Astrocyte (in vitro differentiated cells and primary cell): ENCODE results near the gene ABHD17C. TPM values are rescaled to one million over a fixed set of nuclear protein-coding genes. Genes with fewer than 3 reads are reported as not detected.

Source experiments
- DNase-seq: peaks from one replicate; pipeline ENCODE4 v3.0.0-alpha.2; 2010; ENCODE audit warnings: low read depth
- FAIRE-seq: peaks from 2 replicates; lab custom pipeline; 2011; peaks lifted over from hg19 to GRCh38; lab: Jason Lieb, UNC
- H2AFZ ChIP-seq: 2 replicates; pipeline ENCODE4 v1.6.0; 2012; ENCODE audit warnings: low read depth, low read length, inconsistent platforms
- H3K27ac ChIP-seq: 2 replicates; pipeline ENCODE4 v1.5.1; 2011; ENCODE audit warnings: low read depth, low read length, inconsistent platforms
- H3K27me3 ChIP-seq: 2 replicates; pipeline ENCODE4 v1.6.0; 2011; ENCODE audit warnings: low read length, inconsistent platforms; ENCODE audit not compliant: insufficient read depth
- H3K36me3 ChIP-seq: 2 replicates; pipeline ENCODE4 v1.5.1; 2011; ENCODE audit warnings: low read length, inconsistent platforms; ENCODE audit not compliant: insufficient read depth
- H3K4me1 ChIP-seq: 2 replicates; pipeline ENCODE4 v1.5.1; 2011; ENCODE audit warnings: low read length, inconsistent platforms; ENCODE audit not compliant: insufficient read depth
- H3K4me2 ChIP-seq: 2 replicates; pipeline ENCODE4 v1.6.0; 2012; ENCODE audit warnings: low read length, inconsistent platforms
- H3K4me3 ChIP-seq: 2 replicates; pipeline ENCODE4 v1.5.1; 2011; ENCODE audit warnings: low read depth, mild to moderate bottlenecking, low read length, inconsistent platforms; ENCODE audit not compliant: insufficient read depth
- H3K79me2 ChIP-seq: 2 replicates; pipeline ENCODE4 v1.6.0; 2012; ENCODE audit warnings: mild to moderate bottlenecking, low read length, inconsistent platforms; ENCODE audit not compliant: insufficient read depth
- H3K9ac ChIP-seq: 2 replicates; pipeline ENCODE4 v1.6.0; 2012; ENCODE audit warnings: mild to moderate bottlenecking, low read length, inconsistent platforms
- H3K9me3 ChIP-seq: 2 replicates; pipeline ENCODE4 v1.5.1; 2012; ENCODE audit warnings: low read depth, mild to moderate bottlenecking, low read length, inconsistent platforms; ENCODE audit not compliant: insufficient read depth
- H4K20me1 ChIP-seq: 2 replicates; pipeline ENCODE4 v1.6.0; 2012; ENCODE audit warnings: low read length, inconsistent platforms; ENCODE audit not compliant: insufficient read depth
- H3K27ac Mint-ChIP-seq: one replicate; pipeline ENCODE4 v1.8.0; 2021; ENCODE audit warnings: mild to moderate bottlenecking, mixed read lengths; ENCODE audit not compliant: unreplicated experiment
- H3K27me3 Mint-ChIP-seq: one replicate; pipeline ENCODE4 v1.8.0; 2021; ENCODE audit warnings: low read depth, mixed read lengths; ENCODE audit not compliant: unreplicated experiment
- H3K36me3 Mint-ChIP-seq: one replicate; pipeline ENCODE4 v1.8.0; 2021; ENCODE audit warnings: low read depth, mixed read lengths; ENCODE audit not compliant: unreplicated experiment
- H3K4me1 Mint-ChIP-seq: one replicate; pipeline ENCODE4 v1.8.0; 2021; ENCODE audit warnings: low read depth, mixed read lengths; ENCODE audit not compliant: unreplicated experiment
- H3K4me3 Mint-ChIP-seq: one replicate; pipeline ENCODE4 v1.8.0; 2021; ENCODE audit warnings: mild to moderate bottlenecking, moderate library complexity, mixed read lengths; ENCODE audit not compliant: unreplicated experiment
- H3K9me3 Mint-ChIP-seq: one replicate; pipeline ENCODE4 v1.8.0; 2021; ENCODE audit warnings: mild to moderate bottlenecking, mixed read lengths; ENCODE audit not compliant: unreplicated experiment
- EZH2 ChIP-seq: IDR thresholded peaks from 2 replicates; pipeline ENCODE4 v1.6.1; 2012; ENCODE audit warnings: mild to moderate bottlenecking, low read length, inconsistent platforms; ENCODE audit not compliant: insufficient read depth
- total RNA-seq: library from RNA; stranded (reverse); gene quantifications from 2 replicates; pipeline ENCODE4 v1.2.1, GENCODE V29; 2021
- TF ChIP-seq, protein P1 (sequence below): IDR thresholded peaks from 2 replicates; pipeline ENCODE4 v1.5.1; 2011; ENCODE audit warnings: low read depth, mild to moderate bottlenecking, inconsistent platforms, low read length, moderate library complexity; ENCODE audit not compliant: insufficient read depth

ABHD17C gene
- total RNA-seq, 1 donor from 2014 or later: 10.2 TPM

DNA sequence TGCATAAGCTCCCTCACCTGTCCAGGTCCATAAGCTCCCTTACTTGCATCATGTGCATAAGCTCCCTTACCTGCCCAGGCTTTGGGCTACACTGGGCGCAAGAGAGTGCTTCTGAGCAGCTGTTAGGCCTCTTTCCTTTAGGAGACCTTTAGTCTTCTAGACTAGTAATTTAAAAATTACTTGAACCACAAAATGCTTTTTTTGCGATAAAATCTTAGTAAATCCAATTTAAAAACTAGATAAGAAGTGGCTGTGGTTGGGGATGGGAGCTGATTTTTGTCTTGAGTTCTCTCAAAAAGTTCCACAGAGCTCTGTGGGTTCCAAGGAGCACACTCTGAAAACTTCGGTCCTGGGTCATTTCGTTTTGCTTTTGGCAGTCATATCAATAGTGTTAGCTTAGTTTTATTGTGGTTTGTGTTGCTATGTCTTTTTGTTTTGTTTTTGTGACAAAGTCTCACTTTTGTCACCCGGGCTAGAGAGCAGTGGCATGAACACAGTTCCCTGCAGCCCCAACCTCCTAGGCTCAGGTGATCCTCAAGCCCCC is 90.8 kb downstream of the ABHD17C start:
- Histone ChIP-seq H2AFZ (no peak overlapping the region), H3K4me3 (no peak overlapping the region), H3K4me1 (no peaks in the 10 kb centered on the region), H3K9me3 (no peaks in the 10 kb centered on the region), H3K36me3 (peaks cover 3% of the 10 kb centered on the region), H4K20me1 (peaks cover 60% of the 10 kb centered on the region), H3K9ac (no peak overlapping the region), H3K27ac (no peak overlapping the region), H3K79me2 (no peaks in the 10 kb centered on the region), H3K27me3 (peaks cover 3% of the 10 kb centered on the region), H3K4me2 (no peak overlapping the region)
- Mint-ChIP-seq H3K27ac (no peak overlapping the region), H3K4me1 (peaks cover 6% of the 10 kb centered on the region), H3K4me3 (no peak overlapping the region), H3K36me3 (no peaks in the 10 kb centered on the region), H3K27me3 (peaks cover 41% of the 10 kb centered on the region), H3K9me3 (no peaks in the 10 kb centered on the region)
- TF ChIP-seq, protein P1, sequence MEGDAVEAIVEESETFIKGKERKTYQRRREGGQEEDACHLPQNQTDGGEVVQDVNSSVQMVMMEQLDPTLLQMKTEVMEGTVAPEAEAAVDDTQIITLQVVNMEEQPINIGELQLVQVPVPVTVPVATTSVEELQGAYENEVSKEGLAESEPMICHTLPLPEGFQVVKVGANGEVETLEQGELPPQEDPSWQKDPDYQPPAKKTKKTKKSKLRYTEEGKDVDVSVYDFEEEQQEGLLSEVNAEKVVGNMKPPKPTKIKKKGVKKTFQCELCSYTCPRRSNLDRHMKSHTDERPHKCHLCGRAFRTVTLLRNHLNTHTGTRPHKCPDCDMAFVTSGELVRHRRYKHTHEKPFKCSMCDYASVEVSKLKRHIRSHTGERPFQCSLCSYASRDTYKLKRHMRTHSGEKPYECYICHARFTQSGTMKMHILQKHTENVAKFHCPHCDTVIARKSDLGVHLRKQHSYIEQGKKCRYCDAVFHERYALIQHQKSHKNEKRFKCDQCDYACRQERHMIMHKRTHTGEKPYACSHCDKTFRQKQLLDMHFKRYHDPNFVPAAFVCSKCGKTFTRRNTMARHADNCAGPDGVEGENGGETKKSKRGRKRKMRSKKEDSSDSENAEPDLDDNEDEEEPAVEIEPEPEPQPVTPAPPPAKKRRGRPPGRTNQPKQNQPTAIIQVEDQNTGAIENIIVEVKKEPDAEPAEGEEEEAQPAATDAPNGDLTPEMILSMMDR: no peak
- no peak for TF ChIP-seq EZH2
- DNase-seq (no peak), FAIRE-seq (no peak)

DNA sequence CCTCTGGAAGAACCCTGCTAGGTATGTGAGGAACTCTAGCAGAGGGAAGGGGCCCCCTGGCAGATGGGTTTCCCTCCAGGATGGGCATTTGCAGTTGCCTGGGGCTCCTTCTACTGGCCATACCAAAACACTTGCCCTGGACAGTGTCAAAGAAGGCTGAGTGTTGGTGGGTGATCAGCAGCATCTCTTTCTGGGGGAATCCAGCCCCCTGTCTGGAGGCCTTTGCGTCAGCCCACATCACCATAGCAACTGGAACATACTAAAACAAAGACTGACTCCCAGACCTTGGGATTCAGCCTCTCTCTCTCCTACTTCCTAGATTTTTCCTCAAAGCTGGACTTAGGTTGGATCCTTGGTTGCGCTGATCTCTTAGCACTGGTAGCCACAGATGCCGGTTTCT is 92.2 kb downstream of the ABHD17C start:
- Histone ChIP-seq H3K9ac (no peak overlapping the region), H4K20me1 (peaks cover 55% of the 10 kb centered on the region), H3K79me2 (no peaks in the 10 kb centered on the region), H3K4me2 (no peak overlapping the region), H3K9me3 (no peaks in the 10 kb centered on the region), H3K27me3 (peaks cover 3% of the 10 kb centered on the region), H3K4me1 (no peaks in the 10 kb centered on the region), H3K36me3 (peaks cover 3% of the 10 kb centered on the region), H3K4me3 (no peak overlapping the region), H3K27ac (no peak overlapping the region), H2AFZ (no peak overlapping the region)
- H3K27ac Mint-ChIP-seq: no peak overlapping the region
- TF ChIP-seq, protein P1: no peak
- no peak for TF ChIP-seq EZH2
- H3K4me1 Mint-ChIP-seq: peaks cover 6% of the 10 kb centered on the region
- H3K9me3 Mint-ChIP-seq: no peaks in the 10 kb centered on the region
- FAIRE-seq: no peak
- H3K27me3 Mint-ChIP-seq: peaks cover 35% of the 10 kb centered on the region
- no peaks in the 10 kb centered on the region for H3K36me3 Mint-ChIP-seq
- no peak overlapping the region for H3K4me3 Mint-ChIP-seq
- no peak for DNase-seq

GRCh38 chr15:80788536-80788935 is 93.4 kb downstream of the ABHD17C start:
- Histone ChIP-seq H3K4me2 (no peak overlapping the region), H4K20me1 (peaks cover 43% of the 10 kb centered on the region), H3K27ac (no peak overlapping the region), H3K4me1 (no peaks in the 10 kb centered on the region), H3K79me2 (no peaks in the 10 kb centered on the region), H2AFZ (no peak overlapping the region), H3K4me3 (no peak overlapping the region), H3K36me3 (peaks cover 3% of the 10 kb centered on the region), H3K27me3 (no peaks in the 10 kb centered on the region), H3K9me3 (no peaks in the 10 kb centered on the region), H3K9ac (no peak overlapping the region)
- Mint-ChIP-seq H3K27ac (no peak overlapping the region), H3K36me3 (no peaks in the 10 kb centered on the region), H3K4me3 (no peak overlapping the region), H3K4me1 (peaks cover 6% of the 10 kb centered on the region), H3K9me3 (no peaks in the 10 kb centered on the region), H3K27me3 (peaks cover 31% of the 10 kb centered on the region)
- TF ChIP-seq, protein P1: no peak
- no peak for TF ChIP-seq EZH2
- DNase-seq (peak; percentile 14), FAIRE-seq (no peak)
